IMR-90 (cell line): ENCODE data around the gene LSM14B. TPM values are rescaled to one million over a fixed set of nuclear protein-coding genes. Genes with fewer than 3 reads are reported as not detected.

Source experiments
- ATAC-seq: fragments of 200-7000 bp; cut with Tn5 transposase; 2 replicates; pipeline ENCODE4 v1.9.1; 2020; ENCODE audit warnings: low read depth, mild to moderate bottlenecking, moderate library complexity
- BruUV-seq: library from RNA; stranded (reverse); fragments of 400-500 nt; replicated peaks from 2 replicates; lab custom pipeline; 2021; lab: Mats Ljungman, UMichigan
- CTCF ChIA-PET: fragments of 300-600 bp; formaldehyde crosslinking; extraction: SDS; loops from one replicate; lab custom pipeline; 2021; ENCODE audit warnings: antibody characterized with exemption; lab: Yijun Ruan, JAX
- POLR2A ChIA-PET: fragments of 300-600 bp; sonication (Branson Sonifier 250); formaldehyde crosslinking; loops from one replicate; lab custom pipeline; 2022; ENCODE audit warnings: antibody characterized with exemption; ENCODE audit not compliant: unreplicated experiment; lab: Charles Lee
- DNase-seq: peaks from one replicate; pipeline ENCODE4 v3.0.0; 2013
- H2AFZ ChIP-seq: replicated peaks from 2 replicates; pipeline ENCODE3; 2013; ENCODE audit warnings: low read length, mild to moderate bottlenecking; ENCODE audit not compliant: poor library complexity
- H2AK5ac ChIP-seq: 2 replicates; pipeline ENCODE4 v1.6.1; 2013; ENCODE audit warnings: low read depth, low read length, inconsistent platforms
- H2AK9ac ChIP-seq: replicated peaks from 2 replicates; pipeline ENCODE3; 2013; ENCODE audit warnings: mild to moderate bottlenecking, low read depth, low read length, moderate library complexity; ENCODE audit not compliant: poor library complexity
- H2BK120ac ChIP-seq: 2 replicates; pipeline ENCODE4 v1.6.1; 2013; ENCODE audit warnings: low read depth, low read length, inconsistent platforms
- H2BK15ac ChIP-seq: 3 replicates; pipeline ENCODE4 v1.6.1; 2013; ENCODE audit warnings: low read depth, low read length, inconsistent platforms
- H2BK20ac ChIP-seq: 2 replicates; pipeline ENCODE4 v1.6.1; 2013; ENCODE audit warnings: low read depth, mild to moderate bottlenecking, inconsistent platforms, low read length, moderate library complexity
- H2BK5ac ChIP-seq: 2 replicates; pipeline ENCODE4 v1.6.1; 2013; ENCODE audit warnings: mild to moderate bottlenecking, low read depth, low read length, inconsistent platforms; ENCODE audit not compliant: poor library complexity, severe bottlenecking
- H3K14ac ChIP-seq: replicated peaks from 2 replicates; pipeline ENCODE4 v1.6.1; 2013; ENCODE audit warnings: low read depth, low read length, inconsistent platforms
- H3K18ac ChIP-seq: 2 replicates; pipeline ENCODE4 v1.6.1; 2013; ENCODE audit warnings: low read depth, low read length, control low read depth
- H3K23ac ChIP-seq: 2 replicates; pipeline ENCODE4 v1.6.1; 2013; ENCODE audit warnings: low read depth, low read length, inconsistent platforms
- H3K27ac ChIP-seq: 2 replicates; pipeline ENCODE4 v1.5.1; 2013; ENCODE audit warnings: mild to moderate bottlenecking, control low read depth, low read length; ENCODE audit not compliant: insufficient read depth
- H3K27me3 ChIP-seq: 2 replicates; pipeline ENCODE4 v1.6.1; 2013; ENCODE audit warnings: low read length; ENCODE audit not compliant: control insufficient read depth, insufficient read depth
- H3K36me3 ChIP-seq: 2 replicates; pipeline ENCODE4 v1.6.1; 2013; ENCODE audit warnings: low read length, mixed read lengths; ENCODE audit not compliant: control insufficient read depth, insufficient read depth
- H3K4ac ChIP-seq: 2 replicates; pipeline ENCODE4 v1.6.1; 2013; ENCODE audit warnings: low read depth, low read length, inconsistent platforms
- H3K4me1 ChIP-seq: 2 replicates; pipeline ENCODE4 v1.6.1; 2013; ENCODE audit warnings: low read length, mixed read lengths; ENCODE audit not compliant: control insufficient read depth, insufficient read depth
- H3K4me2 ChIP-seq: 2 replicates; pipeline ENCODE4 v1.6.1; 2013; ENCODE audit warnings: low read depth, mild to moderate bottlenecking, control low read depth, low read length, moderate library complexity
- H3K4me3 ChIP-seq: 2 replicates; pipeline ENCODE4 v1.5.1; 2013; ENCODE audit warnings: low read depth, mild to moderate bottlenecking, control low read depth, low read length, moderate library complexity; ENCODE audit not compliant: insufficient read depth
- H3K56ac ChIP-seq: 2 replicates; pipeline ENCODE4 v1.6.1; 2013; ENCODE audit warnings: low read length, inconsistent platforms; ENCODE audit not compliant: insufficient read depth; ENCODE audit errors: extremely low read depth
- H3K79me1 ChIP-seq, 2 experiments: 2 replicates each; pipeline ENCODE4 v1.6.1; 2013; ENCODE audit warnings: low read length in 2 of 2, inconsistent platforms in 1 of 2, low read depth in 1 of 2
- H3K9ac ChIP-seq: 2 replicates; pipeline ENCODE4 v1.6.1; 2013; ENCODE audit warnings: low read depth, low read length, control low read depth
- H3K9me1 ChIP-seq: 2 replicates; pipeline ENCODE4 v1.6.1; 2013; ENCODE audit warnings: low read length, inconsistent platforms; ENCODE audit not compliant: insufficient read depth
- H3K9me3 ChIP-seq: 2 replicates; pipeline ENCODE4 v1.6.1; 2013; ENCODE audit warnings: low read length; ENCODE audit not compliant: control insufficient read depth, insufficient read depth
- H4K20me1 ChIP-seq: 2 replicates; pipeline ENCODE4 v1.6.1; 2013; ENCODE audit warnings: low read length, inconsistent platforms; ENCODE audit not compliant: insufficient read depth
- H4K5ac ChIP-seq: 2 replicates; pipeline ENCODE4 v1.6.1; 2013; ENCODE audit warnings: mild to moderate bottlenecking, low read depth, low read length, control low read depth
- H4K8ac ChIP-seq, 2 experiments: 2 replicates each; pipeline ENCODE4 v1.6.1; 2013; ENCODE audit warnings: low read depth in 2 of 2, low read length in 2 of 2, control low read depth in 1 of 2, inconsistent platforms in 1 of 2
- H4K91ac ChIP-seq: 2 replicates; pipeline ENCODE4 v1.6.1; 2013; ENCODE audit warnings: low read depth, low read length, inconsistent platforms; ENCODE audit not compliant: insufficient read depth
- CHD1 ChIP-seq: IDR thresholded peaks from 2 replicates; pipeline ENCODE4 v1.6.1; 2012; ENCODE audit warnings: low read depth, low read length, improper control_type of control experiment
- MAFK ChIP-seq: IDR thresholded peaks from 2 replicates; pipeline ENCODE4 v1.6.1; 2012; ENCODE audit warnings: low read depth, low read length, improper control_type of control experiment
- MAZ ChIP-seq: IDR thresholded peaks from 2 replicates; pipeline ENCODE4 v1.6.1; 2012; ENCODE audit warnings: low read depth, mild to moderate bottlenecking, low read length, improper control_type of control experiment, moderate library complexity, borderline replicate concordance
- MXI1 ChIP-seq: IDR thresholded peaks from 2 replicates; pipeline ENCODE4 v1.6.1; 2012; ENCODE audit warnings: low read depth, mild to moderate bottlenecking, low read length, moderate library complexity, borderline replicate concordance
- NFE2L2 ChIP-seq: fragments of 150-350 bp; IDR thresholded peaks from 2 replicates; pipeline ENCODE4 v1.6.1; 2016; ENCODE audit warnings: low read depth, mild to moderate bottlenecking, low read length
- POLR2A ChIP-seq: IDR thresholded peaks from 2 replicates; pipeline ENCODE4 v1.6.1; 2012; ENCODE audit warnings: mild to moderate bottlenecking, low read depth, low read length
- RAD21 ChIP-seq: IDR thresholded peaks from 2 replicates; pipeline ENCODE4 v1.6.1; 2012; ENCODE audit warnings: low read length, improper control_type of control experiment
- SMC3 ChIP-seq: fragments of 150-350 bp; IDR thresholded peaks from 2 replicates; pipeline ENCODE4 v1.6.1; 2016; ENCODE audit warnings: low read depth, mild to moderate bottlenecking, antibody characterized with exemption, low read length, moderate library complexity
- WGBS, 2 experiments: methylation state at CpG; one replicate each; pipeline versions ENCODE4 v1.1.5 to v1.1.7; 2013; ENCODE audit warnings: missing lambda C conversion rate in 2 of 2; ENCODE audit not compliant: insufficient read length in 1 of 2; ENCODE audit errors: extremely low coverage in 2 of 2; 5-methylcytosine and 5-hydroxymethylcytosine counted together
- dilution Hi-C: fragments of 300-500 bp; cut with HindIII; formaldehyde crosslinking; loops from one replicate; pipeline ENCODE4 v1.14.3; 2018; ENCODE audit warnings: low sequenced_read_pairs; ENCODE audit not compliant: unreplicated experiment
- in situ Hi-C: fragments of 300-500 bp; cut with MboI; formaldehyde crosslinking; loops from 3 replicates; pipeline ENCODE4 v1.14.3; 2019; ENCODE audit warnings: low sequenced_read_pairs, inconsistent platforms, mixed read lengths
- intact Hi-C: fragments of 100-400 bp; cut with micrococcal nuclease; formaldehyde crosslinking; loops from 2 replicates; pipeline ENCODE4 v1.10.0; 2022
- polyA plus RNA-seq, 3 experiments: library from polyadenylated mRNA; depleted of rRNA; stranded (reverse); fragments of >200 nt; gene quantifications; 2 replicates each; pipeline ENCODE4 v1.2.3, GENCODE V29; 2012; ENCODE audit warnings: low replicate concordance in 1 of 3
- total RNA-seq: library from RNA; depleted of rRNA; stranded (reverse); fragments of >200 nt; gene quantifications from 2 replicates; pipeline ENCODE4 v1.2.3, GENCODE V29; 2012
- TF ChIP-seq, protein P1 (sequence below): fragments of 150-350 bp; IDR thresholded peaks from 2 replicates; pipeline ENCODE4 v1.6.1; 2016; ENCODE audit warnings: low read depth, mild to moderate bottlenecking, low read length, moderate library complexity, borderline replicate concordance

The LSM14B gene
- total and polyA plus RNA-seq, 2 of the 4 experiments (the other 2 are of a cell fraction): 23.7 to 41.1 TPM

DNA sequence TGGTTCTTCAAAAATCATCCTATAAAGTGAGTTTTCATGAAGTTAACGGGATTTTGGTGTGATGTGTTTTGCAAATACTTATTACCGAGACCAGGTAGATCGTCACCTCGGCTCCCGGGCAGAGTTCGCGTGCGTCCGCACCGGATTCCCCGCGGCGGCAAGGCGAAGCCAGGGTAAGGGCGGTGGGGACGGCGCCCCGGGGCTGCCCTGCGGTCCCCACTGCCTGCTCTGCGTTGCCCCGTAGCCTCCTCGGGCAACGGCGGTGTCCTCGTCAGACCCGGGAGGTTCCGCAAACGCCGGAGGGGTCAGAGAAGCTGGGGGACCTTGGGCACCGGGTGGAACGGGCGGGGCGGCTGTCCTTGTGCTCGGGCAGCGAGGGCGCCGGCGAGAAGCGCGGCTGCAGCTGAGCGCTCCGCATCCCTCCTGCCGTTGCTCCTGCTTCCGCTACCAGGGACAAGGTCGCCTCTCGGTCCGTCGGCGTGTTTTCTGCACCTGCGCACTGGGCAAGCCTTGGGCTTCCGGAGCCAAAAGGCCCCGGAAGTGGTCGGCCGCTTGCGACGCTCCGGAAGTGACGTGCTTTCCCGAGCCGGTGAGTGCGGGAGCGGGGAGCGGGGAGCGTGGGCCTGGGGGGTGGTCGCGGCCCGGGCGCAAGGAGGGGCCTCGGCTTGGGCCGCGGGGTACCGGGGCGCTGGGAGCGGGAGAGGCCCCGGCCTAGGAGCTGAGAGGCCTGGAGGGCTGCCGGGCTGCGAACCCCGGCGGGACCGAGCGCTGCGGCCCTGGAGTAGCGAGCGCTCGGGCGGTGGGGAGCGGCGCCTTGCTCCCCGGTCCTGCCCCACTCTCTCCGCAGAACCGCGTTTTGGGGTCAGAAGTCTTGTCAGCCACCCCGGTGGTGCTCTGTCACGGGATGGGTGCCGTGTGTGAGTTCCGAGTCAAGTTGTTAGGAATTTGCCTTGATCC lies 60.5 kb downstream of the LSM14B start, which contains the start of gene MTG2:
MTG2 (plus strand) TSS at position 560 of the 957 bp plus-strand sequence. CDS start 10,393 bp downstream, outside the sequence.
- Histone ChIP-seq H2BK15ac (no peak within 1 kb of the TSS), H3K14ac (peak within 1 kb of the TSS; percentile 77), H4K5ac (peak within 1 kb of the TSS; percentile 83), H2AK9ac (peak within 1 kb of the TSS; percentile 92), H3K9me1 (peaks cover 8% of the 10 kb centered on the region; the same call in 1 of the 2 replicates), H4K8ac (peak within 1 kb of the TSS; percentile 93 to 97), H3K36me3 (peaks cover 8% of the 10 kb centered on the region), H3K27ac (peak within 1 kb of the TSS; percentile 97), H3K9ac (peak within 1 kb of the TSS; percentile 98), H3K23ac (peak within 1 kb of the TSS; percentile 83), H2BK5ac (peak within 1 kb of the TSS; percentile 84), H2AFZ (peak within 1 kb of the TSS; percentile 95), H4K91ac (peak within 1 kb of the TSS; percentile 73), H2BK20ac (no peak within 1 kb of the TSS), H2BK120ac (no peak within 1 kb of the TSS), H3K4me1 (peaks cover 7% of the 10 kb centered on the region), H3K4me2 (peak within 1 kb of the TSS; percentile 98), H3K4ac (peak within 1 kb of the TSS; percentile 88), H2AK5ac (peak within 1 kb of the TSS; percentile 67; the same call in 1 of the 2 replicates), H4K20me1 (peaks cover 9% of the 10 kb centered on the region; the same call in 1 of the 2 replicates), H3K27me3 (no peaks in the 10 kb centered on the region), H3K4me3 (peak within 1 kb of the TSS; percentile 94), H3K9me3 (no peaks in the 10 kb centered on the region), H3K18ac (no peak within 1 kb of the TSS), H3K56ac (peak within 1 kb of the TSS; percentile 81), H3K79me1 (peaks cover 23 to 37% of the 10 kb centered on the region in 2 experiments)
- ChIA-PET CTCF (no interaction called here), POLR2A (interaction anchor here (0.6 kb wide), 1 partner anchor 123 kb away, joined by 4 read pairs; no protein-coding TSS in a partner anchor)
- TF ChIP-seq, protein P1, sequence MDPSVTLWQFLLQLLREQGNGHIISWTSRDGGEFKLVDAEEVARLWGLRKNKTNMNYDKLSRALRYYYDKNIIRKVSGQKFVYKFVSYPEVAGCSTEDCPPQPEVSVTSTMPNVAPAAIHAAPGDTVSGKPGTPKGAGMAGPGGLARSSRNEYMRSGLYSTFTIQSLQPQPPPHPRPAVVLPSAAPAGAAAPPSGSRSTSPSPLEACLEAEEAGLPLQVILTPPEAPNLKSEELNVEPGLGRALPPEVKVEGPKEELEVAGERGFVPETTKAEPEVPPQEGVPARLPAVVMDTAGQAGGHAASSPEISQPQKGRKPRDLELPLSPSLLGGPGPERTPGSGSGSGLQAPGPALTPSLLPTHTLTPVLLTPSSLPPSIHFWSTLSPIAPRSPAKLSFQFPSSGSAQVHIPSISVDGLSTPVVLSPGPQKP: no peak
- TF ChIP-seq MXI1 (peak; percentile 91; the same call in 1 of the 2 replicates), MAZ (peak; percentile 24; the same call in 1 of the 2 replicates), POLR2A (peak; percentile 86), CHD1 (peak; percentile 75; the same call in 1 of the 2 replicates), RAD21 (0 out of 2 replicates have a peak, but pooled peaks have one; percentile 9), NFE2L2 (no peak), SMC3 (no peak), MAFK (no peak)
- ATAC-seq: peak; percentile 94
- in situ Hi-C loops (no loop called here), intact Hi-C loops (loop anchor here (10.0 kb wide), 1 partner anchor 72 kb away; no protein-coding TSS in a partner anchor), dilution Hi-C loops (no loop called here)
- 0% methylated on average over 47 of the region's 96 CpGs; no CpG with 5 or more reads in 1 of the 2 experiments for WGBS, 2 experiments
- peak; percentile 95 for DNase-seq
- BruUV-seq: no TSS peak
